ENCODE measurements around the gene SLC6A3. TPM values are rescaled to one million over a fixed set of nuclear protein-coding genes. Genes with fewer than 3 reads are reported as not detected.
A peak's percentile ranks its signal among the peaks of the same experiment; 100 is the strongest.

The SLC6A3 gene
- polyA plus RNA-seq (2012; ENCODE audit: insufficient read depth, insufficient read length, low read depth), result 1.2 TPM

GRCh38 chr5:1445313-1445688 lies at the start of gene SLC6A3:
TSS of gene SLC6A3 (minus strand) at chr5:1445440. CDS start at chr5:1443197, 2,243 bp downstream.
- TF ChIP-seq, protein P1, sequence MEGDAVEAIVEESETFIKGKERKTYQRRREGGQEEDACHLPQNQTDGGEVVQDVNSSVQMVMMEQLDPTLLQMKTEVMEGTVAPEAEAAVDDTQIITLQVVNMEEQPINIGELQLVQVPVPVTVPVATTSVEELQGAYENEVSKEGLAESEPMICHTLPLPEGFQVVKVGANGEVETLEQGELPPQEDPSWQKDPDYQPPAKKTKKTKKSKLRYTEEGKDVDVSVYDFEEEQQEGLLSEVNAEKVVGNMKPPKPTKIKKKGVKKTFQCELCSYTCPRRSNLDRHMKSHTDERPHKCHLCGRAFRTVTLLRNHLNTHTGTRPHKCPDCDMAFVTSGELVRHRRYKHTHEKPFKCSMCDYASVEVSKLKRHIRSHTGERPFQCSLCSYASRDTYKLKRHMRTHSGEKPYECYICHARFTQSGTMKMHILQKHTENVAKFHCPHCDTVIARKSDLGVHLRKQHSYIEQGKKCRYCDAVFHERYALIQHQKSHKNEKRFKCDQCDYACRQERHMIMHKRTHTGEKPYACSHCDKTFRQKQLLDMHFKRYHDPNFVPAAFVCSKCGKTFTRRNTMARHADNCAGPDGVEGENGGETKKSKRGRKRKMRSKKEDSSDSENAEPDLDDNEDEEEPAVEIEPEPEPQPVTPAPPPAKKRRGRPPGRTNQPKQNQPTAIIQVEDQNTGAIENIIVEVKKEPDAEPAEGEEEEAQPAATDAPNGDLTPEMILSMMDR (IDR thresholded peaks at IDR 0.05; ENCODE audit: low read depth, low read length), result no peak
- Histone ChIP-seq H3K9me3 (peaks cover 2% of the 10 kb centered on the region), H3K4me3 (ENCODE audit: low read depth, low read length) (no peak within 1 kb of the TSS), H3K36me3 (no peaks in the 10 kb centered on the region), H3K27me3 (peaks cover 84% of the 10 kb centered on the region), H3K4me1 (no peaks in the 10 kb centered on the region)
- DNase-seq, result peak; percentile 83

DNA sequence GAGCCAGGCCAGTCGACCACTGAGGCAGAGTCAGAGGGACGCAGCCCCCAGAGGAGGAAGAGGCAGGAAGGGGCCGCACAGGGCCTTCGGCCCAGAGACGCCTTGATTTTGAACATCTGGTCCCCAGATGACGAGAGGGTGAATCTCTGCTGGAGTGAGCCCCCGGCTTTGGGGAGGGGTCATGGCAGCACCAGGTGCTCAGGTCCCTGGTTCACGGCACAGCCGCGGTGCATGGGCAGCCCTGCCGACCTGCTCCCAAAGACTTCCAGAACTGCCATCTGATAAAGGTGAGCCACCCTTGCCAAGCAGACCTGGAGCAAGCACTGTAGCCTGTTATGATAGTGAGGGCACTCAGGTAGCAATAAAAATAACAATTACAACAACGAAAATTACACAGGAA lies 48.7 kb upstream of the SLC6A3 start:
- H3K27me3 ChIP-seq, result no peaks in the 10 kb centered on the region
- no peaks in the 10 kb centered on the region for H3K9me3 ChIP-seq
- TF ChIP-seq, protein P1 (IDR thresholded peaks at IDR 0.05; ENCODE audit: low read depth, low read length), result no peak
- DNase-seq, result no peak
- H3K4me1 ChIP-seq, result no peaks in the 10 kb centered on the region
- H3K4me3 ChIP-seq (ENCODE audit: low read depth, low read length), result no peak overlapping the region
- peaks cover 39% of the 10 kb centered on the region for H3K36me3 ChIP-seq

DNA sequence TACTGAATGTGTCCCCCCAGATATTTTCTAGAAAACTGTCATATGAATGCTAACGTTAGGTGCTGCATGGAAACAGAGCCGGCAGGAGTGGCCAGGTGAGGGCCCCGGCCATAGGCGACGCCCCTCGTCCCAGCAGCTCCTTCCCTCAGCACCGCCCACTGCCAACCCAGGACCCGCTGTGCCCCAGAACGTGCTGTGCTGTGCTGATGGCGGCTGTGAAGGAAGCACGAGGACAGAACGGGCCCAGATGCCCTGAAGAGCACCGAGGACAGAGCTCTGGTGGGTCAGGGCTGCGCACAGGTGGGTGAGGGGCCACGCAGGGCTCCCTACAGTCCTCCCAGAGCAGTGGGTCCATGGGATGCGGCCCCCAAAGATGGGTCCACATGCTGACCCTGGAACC lies 48.2 kb upstream of the SLC6A3 start:
- Histone ChIP-seq H3K4me1 (no peaks in the 10 kb centered on the region), H3K4me3 (ENCODE audit: low read depth, low read length) (no peak overlapping the region), H3K9me3 (no peaks in the 10 kb centered on the region), H3K27me3 (no peaks in the 10 kb centered on the region), H3K36me3 (peaks cover 42% of the 10 kb centered on the region)
- no peak for DNase-seq
- TF ChIP-seq, protein P1 (IDR thresholded peaks at IDR 0.05; ENCODE audit: low read depth, low read length), result no peak

DNA sequence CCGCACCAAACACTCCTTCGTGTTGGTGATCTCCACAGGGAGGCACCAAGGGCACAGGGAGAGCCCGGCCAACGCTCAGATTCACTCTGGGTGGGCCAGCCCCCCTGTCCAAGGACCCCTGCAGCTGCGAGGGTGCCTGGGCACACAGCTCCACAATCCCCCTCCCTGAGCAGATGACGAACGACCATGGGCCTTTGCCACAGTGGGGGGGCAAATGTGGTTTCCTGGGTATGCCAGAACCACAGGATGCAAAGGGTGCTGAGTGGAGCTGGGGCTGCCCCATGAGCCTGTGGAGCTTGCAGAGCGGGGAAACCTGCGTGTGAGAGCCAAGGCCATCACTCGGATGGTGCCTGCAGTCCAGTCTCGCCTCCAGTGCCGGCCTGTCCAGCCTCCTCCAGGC lies 47.5 kb upstream of the SLC6A3 start:
- TF ChIP-seq, protein P1 (IDR thresholded peaks at IDR 0.05; ENCODE audit: low read depth, low read length), result no peak
- no peak overlapping the region for H3K4me3 ChIP-seq (ENCODE audit: low read depth, low read length)
- no peak for DNase-seq
- peaks cover 42% of the 10 kb centered on the region for H3K36me3 ChIP-seq
- H3K27me3 ChIP-seq, result no peaks in the 10 kb centered on the region
- no peaks in the 10 kb centered on the region for H3K9me3 ChIP-seq
- H3K4me1 ChIP-seq, result no peaks in the 10 kb centered on the region

- TF ChIP-seq, protein P1 (IDR thresholded peaks at IDR 0.05; ENCODE audit: low read depth, low read length), result no peak
- peaks cover 56% of the 10 kb centered on the region for H3K36me3 ChIP-seq
- no peaks in the 10 kb centered on the region for H3K9me3 ChIP-seq
- no peaks in the 10 kb centered on the region for H3K27me3 ChIP-seq
- H3K4me3 ChIP-seq (ENCODE audit: low read depth, low read length), result no peak overlapping the region
- no peak for DNase-seq
- no peaks in the 10 kb centered on the region for H3K4me1 ChIP-seq
These were observed 45.1 kb upstream of the SLC6A3 start for GRCh38 chr5:1490376-1490775.

GRCh38 chr5:1489754-1490153 lies 44.5 kb upstream of the SLC6A3 start:
- no peaks in the 10 kb centered on the region for H3K27me3 ChIP-seq
- no peak for DNase-seq
- H3K4me1 ChIP-seq, result no peaks in the 10 kb centered on the region
- no peaks in the 10 kb centered on the region for H3K9me3 ChIP-seq
- TF ChIP-seq, protein P1 (IDR thresholded peaks at IDR 0.05; ENCODE audit: low read depth, low read length), result no peak
- H3K36me3 ChIP-seq, result peaks cover 58% of the 10 kb centered on the region
- no peak overlapping the region for H3K4me3 ChIP-seq (ENCODE audit: low read depth, low read length)

All from BE2C (cell line).